A549 (cell line): ENCODE data around the gene ZSCAN29. TPM values are rescaled to one million over a fixed set of nuclear protein-coding genes. Genes with fewer than 3 reads are reported as not detected.

Experiments used
- ATAC-seq, 2 experiments: fragments of 200-7000 bp in 1 of 2; fragments of >200 bp in 1 of 2; cut with Nextera tagmentation in 1 of 2; cut with Tn5 transposase in 1 of 2; 3 replicates each; pipeline versions ENCODE4 v1.8.0 to v1.9.1; 2018 to 2020; ENCODE audit warnings: mild to moderate bottlenecking in 1 of 2, moderate library complexity in 1 of 2
- CTCF ChIA-PET: fragments of 300-600 bp; sonication (Branson Sonifier 250); formaldehyde crosslinking; extraction: SDS; loops from one replicate; lab custom pipeline; 2021; ENCODE audit warnings: antibody characterized with exemption, inconsistent platforms; lab: Yijun Ruan, JAX
- POLR2A ChIA-PET: fragments of 350-600 bp; formaldehyde crosslinking; extraction: SDS; loops from one replicate; lab custom pipeline; 2021; ENCODE audit warnings: antibody characterized with exemption, inconsistent platforms; lab: Yijun Ruan, JAX
- DNase-seq, 2 experiments: peaks; one replicate each; pipeline versions ENCODE4 v3.0.0 to v3.0.0-alpha.2; 2011 to 2016; ENCODE audit warnings: low read depth in 1 of 2, low spot score in 1 of 2
- FAIRE-seq: peaks from 2 replicates; lab custom pipeline; 2011; peaks lifted over from hg19 to GRCh38; lab: Jason Lieb, UNC
- H3K27ac ChIP-seq, 2 experiments: fragments of >200 bp; sonication (Bioruptor Twin); formaldehyde crosslinking; 3 replicates each; pipeline ENCODE4 v1.5.1; 2016 to 2017
- H3K4me1 ChIP-seq: fragments of >200 bp; sonication (Bioruptor Twin); formaldehyde crosslinking; 3 replicates; pipeline ENCODE4 v1.6.1; 2016
- H3K4me2 ChIP-seq: fragments of >200 bp; sonication (Bioruptor Twin); formaldehyde crosslinking; 3 replicates; pipeline ENCODE4 v1.6.1; 2016
- H3K4me3 ChIP-seq: fragments of >200 bp; sonication (Bioruptor Twin); formaldehyde crosslinking; 3 replicates; pipeline ENCODE4 v1.5.1; 2016
- H3K9me3 ChIP-seq: fragments of >200 bp; sonication (Bioruptor Twin); formaldehyde crosslinking; 3 replicates; pipeline ENCODE4 v1.6.1; 2016
- BCL3 ChIP-seq: fragments of >200 bp; sonication (Bioruptor Twin); formaldehyde crosslinking; IDR thresholded peaks from 3 replicates; pipeline ENCODE4 v1.6.1; 2016
- BHLHE40 ChIP-seq: IDR thresholded peaks from 2 replicates; pipeline ENCODE4 v1.6.1; 2012; ENCODE audit warnings: low read depth, low read length, inconsistent platforms
- CBX2 ChIP-seq: fragments of 200-600 bp; sonication (generic); IDR thresholded peaks from 2 replicates; pipeline ENCODE4 v1.6.1; 2016; ENCODE audit warnings: low read depth, mild to moderate bottlenecking, borderline replicate concordance
- CHD2 ChIP-seq: fragments of 150-350 bp; IDR thresholded peaks from 2 replicates; pipeline ENCODE4 v1.6.1; 2014; ENCODE audit warnings: low read length; ENCODE audit not compliant: partially characterized antibody
- EHF ChIP-seq: fragments of 250-450 bp; sonication (Bioruptor Pico); IDR thresholded peaks from 2 replicates; pipeline ENCODE4 v1.5.0; 2020; ENCODE audit warnings: mild to moderate bottlenecking
- FOSB ChIP-seq: fragments of 250-450 bp; sonication (Bioruptor Pico); IDR thresholded peaks from 2 replicates; pipeline ENCODE4 v1.5.0; 2020; ENCODE audit warnings: mild to moderate bottlenecking, moderate library complexity
- FOSL2 ChIP-seq, 2 experiments: fragments of 450-650 bp in 1 of 2; fragments of >200 bp in 1 of 2; sonication (Bioruptor Twin) in 1 of 2; formaldehyde crosslinking; IDR thresholded peaks; 2 replicates each; pipeline versions ENCODE4 v1.5.0 to v1.6.1; 2016 to 2020; ENCODE audit warnings: mild to moderate bottlenecking in 1 of 2, moderate library complexity in 1 of 2
- HEYL ChIP-seq: fragments of 250-450 bp; sonication (Bioruptor Pico); IDR thresholded peaks from 2 replicates; pipeline ENCODE4 v1.8.0; 2021; ENCODE audit warnings: mild to moderate bottlenecking, moderate library complexity
- HOXA7 ChIP-seq: fragments of 250-450 bp; sonication (Bioruptor Pico); IDR thresholded peaks from 2 replicates; pipeline ENCODE4 v1.5.0; 2020; ENCODE audit warnings: mild to moderate bottlenecking, moderate library complexity
- KDM1A ChIP-seq: fragments of 200-600 bp; sonication (generic); IDR thresholded peaks from 2 replicates; pipeline ENCODE4 v1.6.1; 2016; ENCODE audit warnings: low read depth, mild to moderate bottlenecking
- KDM5A ChIP-seq: fragments of 200-600 bp; sonication (generic); IDR thresholded peaks from 2 replicates; pipeline ENCODE4 v1.6.1; 2016; ENCODE audit warnings: antibody characterized with exemption, mild to moderate bottlenecking
- MYC ChIP-seq: IDR thresholded peaks from 2 replicates; pipeline ENCODE4 v1.6.1; 2012; ENCODE audit warnings: mild to moderate bottlenecking, inconsistent platforms, low read length, improper control_type of control experiment, borderline replicate concordance
- RAD21 ChIP-seq, 2 experiments: fragments of >200 bp in 1 of 2; sonication (Bioruptor Twin) in 1 of 2; formaldehyde crosslinking in 1 of 2; IDR thresholded peaks in 1 of 2; conservative IDR thresholded peaks in 1 of 2; 2 replicates in 1 of 2; 3 replicates in 1 of 2; pipeline ENCODE4 v1.6.1; 2012 to 2018; ENCODE audit warnings: inconsistent platforms in 1 of 2
- RCOR1 ChIP-seq: fragments of 150-350 bp; IDR thresholded peaks from 2 replicates; pipeline ENCODE4 v1.6.1; 2014; ENCODE audit warnings: antibody characterized with exemption, low read length, low read depth
- REST ChIP-seq: fragments of 200-600 bp; sonication (generic); IDR thresholded peaks from 2 replicates; pipeline ENCODE4 v1.6.1; 2016; ENCODE audit warnings: antibody characterized with exemption, mild to moderate bottlenecking, moderate library complexity
- RFX5 ChIP-seq: fragments of 450-650 bp; IDR thresholded peaks from 2 replicates; pipeline ENCODE4 v1.7.1; 2014; ENCODE audit warnings: antibody characterized with exemption, mild to moderate bottlenecking, moderate library complexity
- ZC3H11A ChIP-seq: fragments of 450-650 bp; IDR thresholded peaks from 2 replicates; pipeline ENCODE4 v1.6.1; 2014; ENCODE audit warnings: antibody characterized with exemption, mild to moderate bottlenecking
- ZNF302 ChIP-seq: fragments of 250-450 bp; sonication (Bioruptor Pico); IDR thresholded peaks from 2 replicates; pipeline ENCODE4 v1.9.0; 2021; ENCODE audit warnings: inconsistent platforms, mild to moderate bottlenecking, moderate library complexity
- WGBS: methylation state at CpG from one replicate; pipeline ENCODE4 v1.1.6; 2017; ENCODE audit errors: missing lambda C conversion rate; 5-methylcytosine and 5-hydroxymethylcytosine counted together
- polyA plus RNA-seq, 4 experiments: library from polyadenylated mRNA; depleted of rRNA in 3 of 4; stranded (reverse); fragments of >200 nt; fragmentation: RNase III in 1 of 4; extraction: RNeasy Plus Mini Kit Qiagen cat#74134 plus additional on column Dnase treatment in 1 of 4; gene quantifications; 2 replicates in 3 of 4; 3 replicates in 1 of 4; pipeline ENCODE4 v1.2.3, GENCODE V29; 2011 to 2017
- TF ChIP-seq, protein P1 (sequence below): fragments of 250-450 bp; sonication (Bioruptor Pico); IDR thresholded peaks from 2 replicates; pipeline ENCODE4 v1.5.0; 2020; ENCODE audit warnings: low read depth, mild to moderate bottlenecking, moderate library complexity

ZSCAN29 gene
- polyA plus RNA-seq, 2 of the 4 experiments (the other 2 are of a cell fraction) = 10.7 to 14.4 TPM

- no peak for DNase-seq
- no peak for TF ChIP-seq BHLHE40
- no peak for TF ChIP-seq RAD21 (conservative IDR thresholded peaks at IDR 0.05 in 1 of 2, IDR thresholded peaks at IDR 0.05 in 1 of 2)
- no peak for TF ChIP-seq HEYL
- TF ChIP-seq RFX5 = no peak
- TF ChIP-seq KDM5A = no peak
- TF ChIP-seq REST = no peak
- no peak for TF ChIP-seq BCL3
- TF ChIP-seq FOSB (CRISPR knock-in tag) = no peak
- no peak overlapping the region for H3K27ac ChIP-seq
- H3K9me3 ChIP-seq = no peaks in the 10 kb centered on the region
- POLR2A ChIA-PET = no interaction called here
- no peak overlapping the region for H3K4me2 ChIP-seq
- peaks cover 6% of the 10 kb centered on the region; the same call in 1 of the 3 replicates for H3K4me1 ChIP-seq
- no peak overlapping the region for H3K4me3 ChIP-seq
- 50% methylated on average over 6 of the region's 6 CpGs for WGBS
- CTCF ChIA-PET = interaction anchor here (1.1 to 2.3 kb wide), 2 partner anchors 9 to 40 kb away, joined by 3 to 13 read pairs; no protein-coding TSS in a partner anchor
- no peak for FAIRE-seq
- no peak for ATAC-seq
These were observed 45.7 kb downstream of the ZSCAN29 start for GRCh38 chr15:43325039-43325684.

GRCh38 chr15:43318990-43319771 lies 51.7 kb downstream of the ZSCAN29 start:
- DNase-seq (no peak), FAIRE-seq (no peak), ATAC-seq (no peak)
- Histone ChIP-seq H3K4me3 (no peak overlapping the region), H3K27ac (no peak overlapping the region), H3K4me2 (no peak overlapping the region), H3K4me1 (no peaks in the 10 kb centered on the region), H3K9me3 (no peaks in the 10 kb centered on the region)
- CTCF ChIA-PET = interaction anchor here (1.4 kb wide), 1 partner anchor 34 kb away, joined by 6 read pairs; no protein-coding TSS in a partner anchor
- 46% methylated on average over 4 of the region's 4 CpGs for WGBS
- POLR2A ChIA-PET = no interaction called here
- TF ChIP-seq, protein P1, sequence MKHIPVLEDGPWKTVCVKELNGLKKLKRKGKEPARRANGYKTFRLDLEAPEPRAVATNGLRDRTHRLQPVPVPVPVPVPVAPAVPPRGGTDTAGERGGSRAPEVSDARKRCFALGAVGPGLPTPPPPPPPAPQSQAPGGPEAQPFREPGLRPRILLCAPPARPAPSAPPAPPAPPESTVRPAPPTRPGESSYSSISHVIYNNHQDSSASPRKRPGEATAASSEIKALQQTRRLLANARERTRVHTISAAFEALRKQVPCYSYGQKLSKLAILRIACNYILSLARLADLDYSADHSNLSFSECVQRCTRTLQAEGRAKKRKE = no peak
- TF ChIP-seq KDM1A (no peak), HOXA7 (CRISPR knock-in tag) (no peak), EHF (no peak), ZNF302 (CRISPR knock-in tag) (no peak)

GRCh38 chr15:43317566-43318184 lies 53.2 kb downstream of the ZSCAN29 start:
- 58% methylated on average over 7 of the region's 8 CpGs for WGBS
- ATAC-seq = no peak
- FAIRE-seq = no peak
- no peak for TF ChIP-seq ZC3H11A
- no peak for TF ChIP-seq MYC
- TF ChIP-seq CBX2 = no peak
- TF ChIP-seq RCOR1 = no peak
- TF ChIP-seq CHD2 = no peak
- TF ChIP-seq RFX5 = no peak
- no peak for TF ChIP-seq REST
- no peak for TF ChIP-seq ZNF302 (CRISPR knock-in tag)
- no peak for TF ChIP-seq FOSL2 (IDR thresholded peaks at IDR 0.05)
- TF ChIP-seq FOSL2 (CRISPR knock-in tag; IDR thresholded peaks at IDR 0.05) = no peak

More at GRCh38 chr15:43317566-43318184, 53.2 kb downstream of the ZSCAN29 start:
- CTCF ChIA-PET = interaction anchor here (1.0 kb wide), 1 partner anchor 30 kb away, joined by 3 read pairs; no protein-coding TSS in a partner anchor
- H3K9me3 ChIP-seq = no peaks in the 10 kb centered on the region
- POLR2A ChIA-PET = no interaction called here
- H3K4me2 ChIP-seq = no peak overlapping the region
- no peak for DNase-seq
- no peak overlapping the region for H3K27ac ChIP-seq
- no peak overlapping the region for H3K4me3 ChIP-seq
- no peaks in the 10 kb centered on the region for H3K4me1 ChIP-seq
